Measurements from ENCODE around the gene TBC1D32.

The TBC1D32 gene

DNA sequence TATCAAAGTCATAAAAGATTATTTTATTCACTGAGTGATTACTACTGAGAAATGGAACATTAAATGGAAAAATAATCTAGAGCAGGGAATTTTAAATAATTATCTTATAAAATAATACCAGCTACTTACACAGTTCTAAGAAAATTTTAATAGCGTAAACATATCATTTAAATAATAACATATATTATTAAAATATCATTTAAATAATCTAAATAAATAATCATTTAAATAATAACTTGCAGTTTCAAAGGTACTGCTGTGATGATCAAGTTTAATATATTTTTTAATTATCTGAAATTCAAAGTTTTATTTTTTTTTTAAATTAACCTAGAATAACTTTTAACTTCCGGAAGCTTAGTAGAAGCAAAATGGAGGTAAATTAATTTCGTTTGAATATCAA is 301.2 kb downstream of the TBC1D32 start:
- Mint-ChIP-seq H3K27ac (no peak overlapping the region), H3K4me3 (no peak overlapping the region), H3K4me1 (ENCODE audit: low read depth) (no peaks in the 10 kb centered on the region), H3K27me3 (ENCODE audit: low read depth) (no peaks in the 10 kb centered on the region), H3K36me3 (ENCODE audit: low read depth) (no peaks in the 10 kb centered on the region), H3K9me3 (no peaks in the 10 kb centered on the region)
- no peak for DNase-seq (ENCODE audit: low spot score)

DNA sequence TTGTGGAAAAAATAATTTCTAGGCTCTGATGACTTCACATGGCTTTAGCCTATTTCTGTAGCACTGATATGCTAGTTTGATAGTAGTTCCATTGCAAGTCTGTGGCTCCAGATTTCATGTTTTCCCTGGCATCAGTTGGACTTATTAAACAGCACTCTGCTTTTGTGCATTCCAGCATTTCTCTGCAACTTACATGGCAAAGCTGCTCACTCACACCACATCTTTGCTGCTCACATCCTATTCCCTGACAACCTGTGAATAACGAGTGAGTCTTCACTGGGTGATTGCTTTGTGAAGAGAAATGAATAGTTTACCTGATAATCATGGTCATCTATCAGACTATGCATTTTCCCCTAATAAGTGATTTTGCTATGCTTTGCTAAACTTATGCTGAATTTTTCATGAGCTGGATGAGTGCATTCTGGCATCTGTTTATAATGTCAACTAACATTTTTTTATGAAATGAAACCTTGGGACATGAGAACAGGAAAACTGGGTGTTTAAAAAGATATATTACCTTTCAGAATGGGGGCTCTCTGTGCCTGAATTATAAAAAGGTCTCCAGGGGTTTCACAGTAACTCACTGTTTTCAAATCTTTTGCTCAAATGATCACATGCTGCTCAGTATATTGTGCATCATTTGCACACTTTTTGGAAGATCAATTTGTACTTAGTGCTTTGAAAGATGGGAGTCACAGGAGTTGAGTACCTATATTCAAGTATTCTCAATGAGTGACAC is 301.8 kb downstream of the TBC1D32 start:
- no peaks in the 10 kb centered on the region for H3K9me3 Mint-ChIP-seq
- no peaks in the 10 kb centered on the region for H3K27me3 Mint-ChIP-seq (ENCODE audit: low read depth)
- no peaks in the 10 kb centered on the region for H3K36me3 Mint-ChIP-seq (ENCODE audit: low read depth)
- H3K4me1 Mint-ChIP-seq (ENCODE audit: low read depth): no peaks in the 10 kb centered on the region
- no peak overlapping the region for H3K4me3 Mint-ChIP-seq
- H3K27ac Mint-ChIP-seq: no peak overlapping the region
- DNase-seq (ENCODE audit: low spot score): no peak

All from T-helper 2 cell treated with Interferon-gamma antibody and Interleukin-4, amounts not matched to agents 5 μg/mL and 100 μg/mL, for 36 hours (primary cell).